Measurements from ENCODE around the gene DMD. TPM values are rescaled to one million over a fixed set of nuclear protein-coding genes. Genes with fewer than 3 reads are reported as not detected.

DMD gene
- total and polyA plus RNA-seq, 4 donors: 3.9 to 73.8 (median 11.2) TPM

GRCh38 chrX:31436424-31436823 is 1774.9 kb downstream of the DMD start:
- Histone ChIP-seq H3K9ac (ENCODE audit: insufficient read depth in 1 of 2, low read length in 2 of 2) (no peak overlapping the region), H3K9me3 (ENCODE audit: control insufficient read depth in 4 of 4, insufficient read depth in 3 of 4, low read length in 3 of 4) (no peaks in the 10 kb centered on the region), H3K27me3 (ENCODE audit: control insufficient read depth in 3 of 3, insufficient read depth in 3 of 3, low read length in 2 of 3) (peaks cover 0 to 4% (median 0%) of the 10 kb centered on the region in 3 donors), H3K36me3 (ENCODE audit: control insufficient read depth in 4 of 4, insufficient read depth in 4 of 4, low read length in 4 of 4) (no peaks in the 10 kb centered on the region), H3K4me1 (ENCODE audit: control insufficient read depth in 5 of 5, insufficient read depth in 5 of 5, low read length in 5 of 5) (peaks cover 0 to 2% (median 0%) of the 10 kb centered on the region in 5 donors), H3K27ac (ENCODE audit: low read depth in 1 of 2, low read length in 1 of 2) (no peak overlapping the region), H3K4me3 (no peak overlapping the region)
- WGBS, 2 donors: 45 to 74% methylated on average over 3 of the region's 3 CpGs
- no peak for DNase-seq
- no peak for ATAC-seq (ENCODE audit: insufficient read depth, low FRiP score)
- TF ChIP-seq CTCF (IDR thresholded peaks at IDR 0.05; ENCODE audit: control extremely low read depth, extremely low read depth): no peak

GRCh38 chrX:31435592-31435991 is 1775.8 kb downstream of the DMD start:
- DNase-seq: peak; percentile 17 to 35 (median 18)
- WGBS, 2 donors: 53 to 82% methylated on average over 7 of the region's 7 CpGs
- H3K27me3 ChIP-seq (ENCODE audit: control insufficient read depth in 3 of 3, insufficient read depth in 3 of 3, low read length in 2 of 3): peaks cover 0 to 4% (median 0%) of the 10 kb centered on the region in 3 donors
- H3K36me3 ChIP-seq (ENCODE audit: control insufficient read depth in 4 of 4, insufficient read depth in 4 of 4, low read length in 4 of 4): no peaks in the 10 kb centered on the region
- no peak for TF ChIP-seq CTCF (IDR thresholded peaks at IDR 0.05; ENCODE audit: control extremely low read depth, extremely low read depth)
- no peak overlapping the region for H3K9ac ChIP-seq (ENCODE audit: insufficient read depth in 1 of 2, low read length in 2 of 2)
- no peak for ATAC-seq (ENCODE audit: insufficient read depth, low FRiP score)
- no peak overlapping the region for H3K4me3 ChIP-seq
- H3K27ac ChIP-seq (ENCODE audit: low read depth in 1 of 2, low read length in 1 of 2): no peak overlapping the region
- no peaks in the 10 kb centered on the region for H3K9me3 ChIP-seq (ENCODE audit: control insufficient read depth in 4 of 4, insufficient read depth in 3 of 4, low read length in 3 of 4)
- peaks cover 0 to 2% (median 0%) of the 10 kb centered on the region in 5 donors for H3K4me1 ChIP-seq (ENCODE audit: control insufficient read depth in 5 of 5, insufficient read depth in 5 of 5, low read length in 5 of 5)

GRCh38 chrX:31433856-31434255 is 1777.5 kb downstream of the DMD start:
- ATAC-seq (ENCODE audit: insufficient read depth, low FRiP score) (no peak), DNase-seq (no peak)
- no peak overlapping the region for H3K27ac ChIP-seq (ENCODE audit: low read depth in 1 of 2, low read length in 1 of 2)
- H3K27me3 ChIP-seq (ENCODE audit: control insufficient read depth in 3 of 3, insufficient read depth in 3 of 3, low read length in 2 of 3): peaks cover 0 to 4% (median 0%) of the 10 kb centered on the region in 3 donors
- H3K36me3 ChIP-seq (ENCODE audit: control insufficient read depth in 4 of 4, insufficient read depth in 4 of 4, low read length in 4 of 4): no peaks in the 10 kb centered on the region
- H3K4me3 ChIP-seq: no peak overlapping the region
- H3K9ac ChIP-seq (ENCODE audit: insufficient read depth in 1 of 2, low read length in 2 of 2): no peak overlapping the region
- H3K9me3 ChIP-seq (ENCODE audit: control insufficient read depth in 4 of 4, insufficient read depth in 3 of 4, low read length in 3 of 4): no peaks in the 10 kb centered on the region
- peaks cover 0 to 2% (median 0%) of the 10 kb centered on the region in 5 donors for H3K4me1 ChIP-seq (ENCODE audit: control insufficient read depth in 5 of 5, insufficient read depth in 5 of 5, low read length in 5 of 5)
- 85 to 88% methylated on average over 1 of the region's 1 CpG for WGBS, 2 donors
- TF ChIP-seq CTCF (IDR thresholded peaks at IDR 0.05; ENCODE audit: control extremely low read depth, extremely low read depth): no peak

GRCh38 chrX:31429915-31430314 is 1781.4 kb downstream of the DMD start:
- no peak for TF ChIP-seq CTCF (IDR thresholded peaks at IDR 0.05; ENCODE audit: control extremely low read depth, extremely low read depth)
- DNase-seq (no peak), ATAC-seq (ENCODE audit: insufficient read depth, low FRiP score) (no peak)
- WGBS, 2 donors: 87 to 91% methylated on average over 6 of the region's 6 CpGs
- Histone ChIP-seq H3K4me3 (no peak overlapping the region), H3K9me3 (ENCODE audit: control insufficient read depth in 4 of 4, insufficient read depth in 3 of 4, low read length in 3 of 4) (peaks cover 0 to 2% (median 0%) of the 10 kb centered on the region in 4 donors), H3K9ac (ENCODE audit: insufficient read depth in 1 of 2, low read length in 2 of 2) (no peak overlapping the region), H3K27me3 (ENCODE audit: control insufficient read depth in 3 of 3, insufficient read depth in 3 of 3, low read length in 2 of 3) (no peaks in the 10 kb centered on the region), H3K27ac (ENCODE audit: low read depth in 1 of 2, low read length in 1 of 2) (no peak overlapping the region), H3K4me1 (ENCODE audit: control insufficient read depth in 5 of 5, insufficient read depth in 5 of 5, low read length in 5 of 5) (peaks cover 0 to 2% (median 0%) of the 10 kb centered on the region in 5 donors), H3K36me3 (ENCODE audit: control insufficient read depth in 4 of 4, insufficient read depth in 4 of 4, low read length in 4 of 4) (no peaks in the 10 kb centered on the region)

All from lung (tissue), 12 donors.